Small intestine (tissue), 7 donors: ENCODE data around the gene CLIP2. TPM values are rescaled to one million over a fixed set of nuclear protein-coding genes. Genes with fewer than 3 reads are reported as not detected.
A peak's percentile ranks its signal among the peaks of the same experiment; 100 is the strongest.
"Not testable (repeated sequence)": the region's sequence is repeated elsewhere in the genome, so short reads cannot be mapped to it uniquely, and the experiment has no call there.

Experiments used
- DNase-seq, 2 donors: peaks; one replicate each; pipeline versions ENCODE4 v3.0.0 to v3.0.0-alpha.2; 2013
- FAIRE-seq: peaks from 2 replicates; lab custom pipeline; 2012; peaks lifted over from hg19 to GRCh38; lab: Jason Lieb, UNC
- H3K27ac ChIP-seq, 3 donors: one replicate each; pipeline ENCODE4 v1.5.1; 2013; ENCODE audit warnings: low read length in 2 of 3, mild to moderate bottlenecking in 2 of 3, control low read depth in 1 of 3, inconsistent platforms in 1 of 3, low read depth in 1 of 3, moderate library complexity in 1 of 3
- H3K27me3 ChIP-seq, 3 donors: one replicate each; pipeline ENCODE4 v1.6.1; 2013; ENCODE audit warnings: low read length in 3 of 3, inconsistent platforms in 1 of 3; ENCODE audit not compliant: control insufficient read depth in 3 of 3, insufficient read depth in 3 of 3
- H3K36me3 ChIP-seq, 3 donors: one replicate each; pipeline ENCODE4 v1.6.1; 2013; ENCODE audit warnings: low read length in 3 of 3, inconsistent platforms in 1 of 3, low read depth in 1 of 3, mild to moderate bottlenecking in 1 of 3, moderate library complexity in 1 of 3; ENCODE audit not compliant: control insufficient read depth in 3 of 3, insufficient read depth in 2 of 3
- H3K4me1 ChIP-seq, 3 donors: one replicate each; pipeline ENCODE4 v1.6.1; 2013; ENCODE audit warnings: low read length in 2 of 3, inconsistent platforms in 1 of 3, low read depth in 1 of 3, mild to moderate bottlenecking in 1 of 3, moderate library complexity in 1 of 3; ENCODE audit not compliant: control insufficient read depth in 3 of 3, insufficient read depth in 2 of 3
- H3K4me3 ChIP-seq, 3 donors: one replicate each; pipeline ENCODE4 v1.5.1; 2013; ENCODE audit warnings: low read length in 3 of 3, control low read depth in 1 of 3, inconsistent platforms in 1 of 3, low read depth in 1 of 3, mild to moderate bottlenecking in 1 of 3, moderate library complexity in 1 of 3
- H3K9me3 ChIP-seq, 2 donors: one replicate each; pipeline ENCODE4 v1.6.1; 2013; ENCODE audit warnings: low read depth in 1 of 2, low read length in 1 of 2; ENCODE audit not compliant: control insufficient read depth in 2 of 2, insufficient read depth in 1 of 2
- WGBS, 3 donors: extraction: QIAGEN DNeasy Blood & Tissue Kit; methylation state at CpG; one replicate each; pipeline ENCODE4 v1.1.7; 2013; 5-methylcytosine and 5-hydroxymethylcytosine counted together
- polyA plus RNA-seq, 4 donors: library from polyadenylated mRNA; stranded (reverse) in 3 of 4; unstranded in 1 of 4; fragments of 200-250 nt in 3 of 4; fragments of 120-200 nt in 1 of 4; gene quantifications; one replicate each; pipeline versions ENCODE4 v1.2.1 to v1.2.3, GENCODE V29; 2013
- donor health status: healthy with polysubstance abuse.
- donor health status: control.
- donor health status: control.
- donor health status: Bipolar disorder and iron deficiency.
- donor health status: healthy.

CLIP2 gene
- polyA plus RNA-seq, 4 donors, result 11.3 to 25.9 (median 16.4) TPM

GRCh38 chr7:74428023-74428422, 138.8 kb downstream of the CLIP2 start:
- WGBS, 3 donors, result 91 to 93% (median 92%) methylated on average over 4 of the region's 4 CpGs

GRCh38 chr7:74429153-74429747, 140.0 kb downstream of the CLIP2 start:
- Histone ChIP-seq H3K4me1 (no peaks in the 10 kb centered on the region), H3K4me3 (no peak overlapping the region), H3K27ac (no peak overlapping the region), H3K9me3 (no peaks in the 10 kb centered on the region), H3K36me3 (no peaks in the 10 kb centered on the region), H3K27me3 (no peaks in the 10 kb centered on the region)
- DNase-seq (no peak), FAIRE-seq (no peak)
- WGBS, 3 donors, result 54 to 64% (median 63%) methylated on average over 17 of the region's 17 CpGs

More at GRCh38 chr7:74428023-74428422, 138.8 kb downstream of the CLIP2 start:
- Histone ChIP-seq H3K27me3 (no peaks in the 10 kb centered on the region), H3K36me3 (no peaks in the 10 kb centered on the region), H3K27ac (no peak overlapping the region), H3K4me3 (no peak overlapping the region), H3K9me3 (no peaks in the 10 kb centered on the region), H3K4me1 (no peaks in the 10 kb centered on the region)
- FAIRE-seq (no peak), DNase-seq (no peak)

- 73 to 82% (median 79%) methylated on average over 9 of the region's 9 CpGs for WGBS, 3 donors
- not testable (repeated sequence) for H3K9me3 ChIP-seq, H3K36me3 ChIP-seq, DNase-seq, H3K27ac ChIP-seq, H3K27me3 ChIP-seq, H3K4me1 ChIP-seq, H3K4me3 ChIP-seq, FAIRE-seq
Observed at GRCh38 chr7:74430409-74430808, 141.2 kb downstream of the CLIP2 start.

GRCh38 chr7:74430961-74431466, 141.8 kb downstream of the CLIP2 start:
- Histone ChIP-seq H3K27ac (no peak overlapping the region), H3K36me3 (no peaks in the 10 kb centered on the region), H3K9me3 (peaks cover 0 to under 1% of the 10 kb centered on the region in 2 donors), H3K4me1 (peaks cover 0 to 8% (median 2%) of the 10 kb centered on the region in 3 donors), H3K27me3 (no peaks in the 10 kb centered on the region), H3K4me3 (no peak overlapping the region)
- 78 to 88% (median 86%) methylated on average over 12 of the region's 12 CpGs for WGBS, 3 donors
- FAIRE-seq (no peak), DNase-seq (no peak)

- H3K4me3 ChIP-seq, H3K27me3 ChIP-seq, H3K36me3 ChIP-seq, FAIRE-seq, DNase-seq: not testable (repeated sequence)
- Histone ChIP-seq H3K4me1 (peaks cover 0 to 17% (median 2%) of the 10 kb centered on the region in 3 donors), H3K9me3 (peaks cover 0 to 12% of the 10 kb centered on the region in 2 donors), H3K27ac (peak overlapping the region in 1 of 3 donors; percentile 23)
- WGBS, 3 donors, result 8 to 53% (median 33%) methylated on average over 1 of the region's 1 CpG
Observed at GRCh38 chr7:74437291-74437571, 148.0 kb downstream of the CLIP2 start.

GRCh38 chr7:74438327-74438726, 149.1 kb downstream of the CLIP2 start:
- Histone ChIP-seq H3K4me3 (no peak overlapping the region), H3K27ac (no peak overlapping the region), H3K4me1 (peaks cover 0 to 17% (median 2%) of the 10 kb centered on the region in 3 donors), H3K36me3 (no peaks in the 10 kb centered on the region), H3K27me3 (peaks cover 0 to 2% (median 0%) of the 10 kb centered on the region in 3 donors), H3K9me3 (peaks cover 0 to 12% of the 10 kb centered on the region in 2 donors)
- 94 to 100% (median 96%) methylated on average over 2 of the region's 2 CpGs for WGBS, 3 donors
- DNase-seq (no peak), FAIRE-seq (no peak)

- no peak for FAIRE-seq
- no peak for DNase-seq
Observed at GRCh38 chr7:74439541-74439940, 150.3 kb downstream of the CLIP2 start.

GRCh38 chr7:74440143-74440542, 150.9 kb downstream of the CLIP2 start:
- peaks cover 0 to 23% (median under 1%) of the 10 kb centered on the region in 3 donors for H3K4me1 ChIP-seq
- 94 to 97% (median 96%) methylated on average over 3 of the region's 3 CpGs for WGBS, 3 donors
- DNase-seq, H3K36me3 ChIP-seq, FAIRE-seq, H3K4me3 ChIP-seq, H3K27ac ChIP-seq: not testable (repeated sequence)
- H3K9me3 ChIP-seq, result peaks cover 0 to 12% of the 10 kb centered on the region in 2 donors
- peaks cover 0 to 11% (median 0%) of the 10 kb centered on the region in 3 donors for H3K27me3 ChIP-seq

More at GRCh38 chr7:74439541-74439940, 150.3 kb downstream of the CLIP2 start:
- Histone ChIP-seq H3K27me3 (peaks cover 0 to 11% (median 0%) of the 10 kb centered on the region in 3 donors), H3K4me3 (no peak overlapping the region), H3K9me3 (peaks cover 0 to 12% of the 10 kb centered on the region in 2 donors), H3K4me1 (peaks cover 0 to 25% (median 2%) of the 10 kb centered on the region in 3 donors), H3K27ac (no peak overlapping the region), H3K36me3 (no peaks in the 10 kb centered on the region)
- 87 to 96% (median 88%) methylated on average over 4 of the region's 4 CpGs for WGBS, 3 donors
